ENCODE data around the gene CCDC54. TPM values are rescaled to one million over a fixed set of nuclear protein-coding genes. Genes with fewer than 3 reads are reported as not detected.

The CCDC54 gene
- not detected in 2 replicates for total RNA-seq

GRCh38 chr3:107377151-107377550 is at the start of gene CCDC54:
Gene CCDC54 (plus strand): TSS chr3:107377439. CDS start chr3:107377588, 149 bp downstream.

Other genes starting within 250 kb of the CCDC54 start
- 21.5 and 28.5 TPM in 2 replicates for gene BBX, start 145.5 kb downstream of the CCDC54 start, total RNA-seq